ENCODE data around the gene GTF2A1. TPM values are rescaled to one million over a fixed set of nuclear protein-coding genes. Genes with fewer than 3 reads are reported as not detected.

The GTF2A1 gene
- total RNA-seq, 1 experiment from 2014 or later, result 49.0 TPM

GRCh38 chr14:81170104-81170828 lies 50.5 kb downstream of the GTF2A1 start (continued):
- TF ChIP-seq ZSCAN18 (CRISPR knock-in tag; IDR thresholded peaks at IDR 0.05) (no peak), OVOL2 (CRISPR knock-in tag; IDR thresholded peaks at IDR 0.05; ENCODE audit: borderline replicate concordance) (no peak), CREM (CRISPR knock-in tag; IDR thresholded peaks at IDR 0.05) (no peak), ZNF138 (CRISPR knock-in tag; conservative IDR thresholded peaks at IDR 0.05) (no peak), ZNF263 (CRISPR knock-in tag; IDR thresholded peaks at IDR 0.05; ENCODE audit: low read depth) (peak; percentile 80), ATF3 (CRISPR knock-in tag; conservative IDR thresholded peaks at IDR 0.05) (no peak), TCF7 (CRISPR knock-in tag; IDR thresholded peaks at IDR 0.05; ENCODE audit: low read depth) (no peak), TEAD1 (CRISPR knock-in tag; IDR thresholded peaks at IDR 0.05) (peak; percentile 70; the same call in 1 of the 2 replicates), CTCF (IDR thresholded peaks at IDR 0.05) (peak; percentile 81), ZNF671 (CRISPR knock-in tag; IDR thresholded peaks at IDR 0.05) (no peak), ZNF512 (CRISPR knock-in tag; IDR thresholded peaks at IDR 0.05; ENCODE audit: borderline replicate concordance) (no peak), EMX1 (CRISPR knock-in tag; IDR thresholded peaks at IDR 0.05) (no peak), ZBTB21 (CRISPR knock-in tag; IDR thresholded peaks at IDR 0.05; ENCODE audit: borderline replicate concordance) (no peak), STAT6 (CRISPR knock-in tag; conservative IDR thresholded peaks at IDR 0.05; ENCODE audit: low read depth) (no peak), AFF4 (CRISPR knock-in tag; IDR thresholded peaks at IDR 0.05; ENCODE audit: borderline replicate concordance) (peak; percentile 80; the same call in 1 of the 2 replicates), NFE2L1 (CRISPR knock-in tag; IDR thresholded peaks at IDR 0.05) (peak; percentile 86), IRF1 (CRISPR knock-in tag; IDR thresholded peaks at IDR 0.05) (no peak), FOXP4 (CRISPR knock-in tag; IDR thresholded peaks at IDR 0.05) (no peak), ZMAT4 (CRISPR knock-in tag; IDR thresholded peaks at IDR 0.05) (no peak), GABPB1 (CRISPR knock-in tag; IDR thresholded peaks at IDR 0.05) (0 out of 2 replicates have a peak, but pooled peaks have one; percentile 49), ESRRA (CRISPR knock-in tag; IDR thresholded peaks at IDR 0.05; ENCODE audit: borderline replicate concordance) (no peak), ERG (CRISPR knock-in tag; IDR thresholded peaks at IDR 0.05) (no peak)
